ENCODE measurements around the gene PLEKHB2. TPM values are rescaled to one million over a fixed set of nuclear protein-coding genes. Genes with fewer than 3 reads are reported as not detected.

PLEKHB2 gene
- total RNA-seq, 1 donor from 2014 or later = 30.8 TPM

Other genes with a start within 250 kb of the PLEKHB2 start
- 42.9 TPM for gene FAM168B, start 11.9 kb upstream of the PLEKHB2 start, total RNA-seq
- 0.12 TPM for gene POTEE, start 104.2 kb downstream of the PLEKHB2 start, total RNA-seq

Measured in esophagus mucosa (tissue), 1 donor.